Cerebellar nuclear complex (tissue), 1 donor: ENCODE results near the gene SLC25A22.

Experiments used
- DNase-seq, 2 experiments: peaks; one replicate each; lab custom pipeline; 2025; lab: John Stamatoyannopoulos, UW

SLC25A22 gene

GRCh38 chr11:798093-798713, at the start of gene SLC25A22:
SLC25A22 (minus strand) TSS chr11:798281; CDS start chr11:795006, 3,275 bp downstream.
- no peak for DNase-seq

- DNase-seq, result no peak
Measured at GRCh38 chr11:847876-848275, 49.8 kb upstream of the SLC25A22 start.

GRCh38 chr11:846496-847098, 48.5 kb upstream of the SLC25A22 start:
- DNase-seq, result no peak

- no peak for DNase-seq
Measured at GRCh38 chr11:845872-846495, 47.9 kb upstream of the SLC25A22 start.

GRCh38 chr11:844693-845644, 46.9 kb upstream of the SLC25A22 start:
- no peak for DNase-seq

- no peak for DNase-seq
Measured at GRCh38 chr11:843818-844692, 46.0 kb upstream of the SLC25A22 start.

- DNase-seq, result no peak
Measured at GRCh38 chr11:843086-843734, 45.1 kb upstream of the SLC25A22 start.

- DNase-seq, result peak in 1 of 2 experiments; percentile 54
Measured at GRCh38 chr11:842370-843002, 44.4 kb upstream of the SLC25A22 start, which contains the start of the genes POLR2L and TSPAN4. POLR2L (minus strand) TSS chr11:842529; CDS start chr11:842508, 21 bp downstream. TSPAN4 (plus strand) TSS chr11:842852; CDS start chr11:850305, 7,453 bp downstream.

GRCh38 chr11:841981-842369, 43.9 kb upstream of the SLC25A22 start:
- DNase-seq, result no peak

GRCh38 chr11:839875-840617, 42.0 kb upstream of the SLC25A22 start:
- DNase-seq, result no peak

- no peak for DNase-seq
Measured at GRCh38 chr11:839280-839623, 41.2 kb upstream of the SLC25A22 start.

- DNase-seq, result no peak
Measured at GRCh38 chr11:838441-839279, 40.6 kb upstream of the SLC25A22 start.

- no peak for DNase-seq
Measured at GRCh38 chr11:837990-838307, 39.9 kb upstream of the SLC25A22 start.

- no peak for DNase-seq
Measured at GRCh38 chr11:837189-837989, 39.3 kb upstream of the SLC25A22 start.

- DNase-seq, result no peak
Measured at GRCh38 chr11:836700-837099, 38.6 kb upstream of the SLC25A22 start.

- no peak for DNase-seq
Measured at GRCh38 chr11:836274-836673, 38.2 kb upstream of the SLC25A22 start.

- DNase-seq, result no peak
Measured at GRCh38 chr11:834371-835316, 36.6 kb upstream of the SLC25A22 start.
